Erythroblast (primary cell): ENCODE results near the gene MED19.

ENCODE experiments used
- GATA1 ChIP-seq: IDR thresholded peaks from 2 replicates; pipeline ENCODE4 v1.6.1; 2011; ENCODE audit warnings: low read depth, mild to moderate bottlenecking, control low read depth, low read length, moderate library complexity
- POLR2A ChIP-seq: IDR thresholded peaks from 2 replicates; pipeline ENCODE4 v1.6.1; 2011; ENCODE audit warnings: mild to moderate bottlenecking, low read length

- TF ChIP-seq POLR2A (no peak), GATA1 (no peak)
Measured at GRCh38 chr11:57732661-57733060, 20.6 kb upstream of the MED19 start.
